ENCODE measurements around the gene GOLPH3.
"Not testable (repeated sequence)": the region's sequence is repeated elsewhere in the genome, so short reads cannot be mapped to it uniquely, and the experiment has no call there.

GOLPH3 gene

GRCh38 chr5:32138839-32139493, 35.2 kb downstream of the GOLPH3 start:
- no peak overlapping the region for H3K4me3 ChIP-seq (ENCODE audit: low read depth, low read length)

- H3K4me3 ChIP-seq (ENCODE audit: low read depth, low read length): no peak overlapping the region
Observed at GRCh38 chr5:32136342-32136741, 37.8 kb downstream of the GOLPH3 start.

- no peak overlapping the region for H3K4me3 ChIP-seq (ENCODE audit: low read depth, low read length)
Observed at GRCh38 chr5:32135086-32135485, 39.0 kb downstream of the GOLPH3 start.

GRCh38 chr5:32132757-32133156, 41.4 kb downstream of the GOLPH3 start:
- no peak overlapping the region for H3K4me3 ChIP-seq (ENCODE audit: low read depth, low read length)

- no peak overlapping the region for H3K4me3 ChIP-seq (ENCODE audit: low read depth, low read length)
Observed at GRCh38 chr5:32131604-32132003, 42.5 kb downstream of the GOLPH3 start.

GRCh38 chr5:32130865-32131264, 43.3 kb downstream of the GOLPH3 start:
- H3K4me3 ChIP-seq (ENCODE audit: low read depth, low read length): no peak overlapping the region

- H3K4me3 ChIP-seq (ENCODE audit: low read depth, low read length): no peak overlapping the region
Observed at GRCh38 chr5:32129074-32129598, 45.0 kb downstream of the GOLPH3 start.

- no peak overlapping the region for H3K4me3 ChIP-seq (ENCODE audit: low read depth, low read length)
Observed at GRCh38 chr5:32127711-32128110, 46.4 kb downstream of the GOLPH3 start.

- H3K4me3 ChIP-seq (ENCODE audit: low read depth, low read length): no peak overlapping the region
Observed at GRCh38 chr5:32126691-32127090, 47.4 kb downstream of the GOLPH3 start.

- no peak overlapping the region for H3K4me3 ChIP-seq (ENCODE audit: low read depth, low read length)
Observed at GRCh38 chr5:32123889-32124676, 50.0 kb downstream of the GOLPH3 start.

- no peak overlapping the region for H3K4me3 ChIP-seq (ENCODE audit: low read depth, low read length)
Observed at GRCh38 chr5:32123058-32123805, 50.9 kb downstream of the GOLPH3 start.

GRCh38 chr5:32118922-32119321, 55.2 kb downstream of the GOLPH3 start:
- not testable (repeated sequence) for H3K4me3 ChIP-seq (ENCODE audit: low read depth, low read length)

GRCh38 chr5:32116574-32117313, 57.4 kb downstream of the GOLPH3 start:
- no peak overlapping the region for H3K4me3 ChIP-seq (ENCODE audit: low read depth, low read length)

GRCh38 chr5:32115985-32116384, 58.1 kb downstream of the GOLPH3 start:
- no peak overlapping the region for H3K4me3 ChIP-seq (ENCODE audit: low read depth, low read length)

- H3K4me3 ChIP-seq (ENCODE audit: low read depth, low read length): no peak overlapping the region
Observed at GRCh38 chr5:32110111-32110696, 63.9 kb downstream of the GOLPH3 start.

GRCh38 chr5:32109236-32109635, 64.9 kb downstream of the GOLPH3 start:
- H3K4me3 ChIP-seq (ENCODE audit: low read depth, low read length): no peak overlapping the region

GRCh38 chr5:32108167-32108566, 66.0 kb downstream of the GOLPH3 start:
- no peak overlapping the region for H3K4me3 ChIP-seq (ENCODE audit: low read depth, low read length)

GRCh38 chr5:32107291-32107690, 66.8 kb downstream of the GOLPH3 start:
- H3K4me3 ChIP-seq (ENCODE audit: low read depth, low read length): no peak overlapping the region

- no peak overlapping the region for H3K4me3 ChIP-seq (ENCODE audit: low read depth, low read length)
Observed at GRCh38 chr5:32103521-32103920, 70.6 kb downstream of the GOLPH3 start.

- H3K4me3 ChIP-seq (ENCODE audit: low read depth, low read length): no peak overlapping the region
Observed at GRCh38 chr5:32102254-32102986, 71.7 kb downstream of the GOLPH3 start.
